AG10803 (cell line): ENCODE measurements around the gene ZBED6.
"Not testable (repeated sequence)": the region's sequence is repeated elsewhere in the genome, so short reads cannot be mapped to it uniquely, and the experiment has no call there.

Source experiments
- DNase-seq: peaks from one replicate; pipeline ENCODE4 v3.0.0; 2010; ENCODE audit warnings: low read depth
- H3K4me3 ChIP-seq: 2 replicates; pipeline ENCODE4 v1.5.1; 2011; ENCODE audit warnings: mild to moderate bottlenecking, low read length, control low read depth
- TF ChIP-seq, protein P1 (sequence below): conservative IDR thresholded peaks from 2 replicates; pipeline ENCODE4 v1.5.1; 2011; ENCODE audit warnings: mild to moderate bottlenecking, low read length, control low read depth, inconsistent platforms

The ZBED6 gene, protein sequence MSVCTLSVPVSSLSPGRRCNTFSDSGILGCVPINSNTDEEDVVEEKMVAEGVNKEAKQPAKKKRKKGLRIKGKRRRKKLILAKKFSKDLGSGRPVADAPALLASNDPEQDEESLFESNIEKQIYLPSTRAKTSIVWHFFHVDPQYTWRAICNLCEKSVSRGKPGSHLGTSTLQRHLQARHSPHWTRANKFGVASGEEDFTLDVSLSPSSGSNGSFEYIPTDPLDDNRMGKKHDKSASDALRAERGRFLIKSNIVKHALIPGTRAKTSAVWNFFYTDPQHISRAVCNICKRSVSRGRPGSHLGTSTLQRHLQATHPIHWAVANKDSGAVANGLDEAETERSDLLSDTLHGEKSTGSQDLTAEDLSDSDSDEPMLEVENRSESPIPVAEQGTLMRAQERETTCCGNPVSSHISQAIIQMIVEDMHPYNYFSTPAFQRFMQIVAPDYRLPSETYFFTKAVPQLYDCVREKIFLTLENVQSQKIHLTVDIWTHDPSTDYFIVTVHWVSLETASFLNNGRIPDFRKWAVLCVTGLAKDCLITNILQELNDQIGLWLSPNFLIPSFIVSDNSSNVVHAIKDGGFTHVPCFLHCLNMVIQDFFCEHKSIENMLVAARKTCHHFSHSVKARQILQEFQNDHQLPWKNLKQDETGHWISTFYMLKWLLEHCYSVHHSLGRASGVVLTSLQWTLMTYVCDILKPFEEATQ (N-terminal part only)

DNA sequence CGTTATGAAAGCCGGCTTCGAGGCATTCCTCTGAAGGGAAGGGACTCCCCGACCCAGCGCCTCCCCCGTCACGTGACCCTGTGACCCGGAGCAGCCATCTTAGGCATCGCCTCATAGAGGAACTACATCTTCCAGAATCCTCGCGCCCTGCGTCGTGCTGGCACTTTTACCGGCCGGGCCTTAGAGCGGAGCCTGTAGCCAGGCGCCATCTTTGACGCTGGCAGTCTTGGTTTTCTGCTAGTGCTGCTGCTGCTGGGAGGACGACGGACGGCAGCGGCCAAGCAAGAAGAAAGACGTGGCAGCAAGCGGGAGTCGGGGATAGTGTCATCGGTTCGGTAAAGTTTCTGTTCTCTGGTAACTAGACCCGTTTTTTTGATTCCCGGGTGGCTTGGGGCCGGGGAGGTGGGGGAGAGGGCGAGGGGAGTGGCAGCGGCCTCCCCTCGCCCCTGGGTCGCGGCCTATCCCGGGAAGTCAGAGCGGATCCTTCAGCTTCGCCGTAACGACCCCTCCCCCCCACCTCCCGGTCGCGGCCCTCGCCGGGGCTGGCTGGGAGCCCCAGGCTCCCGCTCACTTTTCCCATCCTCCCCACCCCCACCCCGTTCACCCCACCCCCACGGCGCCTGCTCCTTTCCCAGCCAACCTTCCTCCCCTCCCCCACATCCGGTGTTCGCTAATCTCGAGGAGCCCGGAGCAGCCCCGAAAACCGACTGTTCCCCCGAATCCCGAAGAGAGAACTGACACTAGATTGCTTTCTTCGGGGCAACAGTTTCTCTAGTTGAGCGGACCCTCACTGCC lies at the start of gene ZBED6, which contains the start of gene ZC3H11A:
Gene ZBED6, plus strand, starts transcription at position 183 of the 795 bp plus-strand sequence. CDS start 1,900 bp downstream, outside the sequence.
Gene ZC3H11A, plus strand, starts transcription at position 183 of the 795 bp plus-strand sequence. CDS start 21,448 bp downstream, outside the sequence.
- TF ChIP-seq, protein P1, sequence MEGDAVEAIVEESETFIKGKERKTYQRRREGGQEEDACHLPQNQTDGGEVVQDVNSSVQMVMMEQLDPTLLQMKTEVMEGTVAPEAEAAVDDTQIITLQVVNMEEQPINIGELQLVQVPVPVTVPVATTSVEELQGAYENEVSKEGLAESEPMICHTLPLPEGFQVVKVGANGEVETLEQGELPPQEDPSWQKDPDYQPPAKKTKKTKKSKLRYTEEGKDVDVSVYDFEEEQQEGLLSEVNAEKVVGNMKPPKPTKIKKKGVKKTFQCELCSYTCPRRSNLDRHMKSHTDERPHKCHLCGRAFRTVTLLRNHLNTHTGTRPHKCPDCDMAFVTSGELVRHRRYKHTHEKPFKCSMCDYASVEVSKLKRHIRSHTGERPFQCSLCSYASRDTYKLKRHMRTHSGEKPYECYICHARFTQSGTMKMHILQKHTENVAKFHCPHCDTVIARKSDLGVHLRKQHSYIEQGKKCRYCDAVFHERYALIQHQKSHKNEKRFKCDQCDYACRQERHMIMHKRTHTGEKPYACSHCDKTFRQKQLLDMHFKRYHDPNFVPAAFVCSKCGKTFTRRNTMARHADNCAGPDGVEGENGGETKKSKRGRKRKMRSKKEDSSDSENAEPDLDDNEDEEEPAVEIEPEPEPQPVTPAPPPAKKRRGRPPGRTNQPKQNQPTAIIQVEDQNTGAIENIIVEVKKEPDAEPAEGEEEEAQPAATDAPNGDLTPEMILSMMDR: no peak
- H3K4me3 ChIP-seq: peak within 1 kb of the TSS; percentile 89
- peak; percentile 99 for DNase-seq

DNA sequence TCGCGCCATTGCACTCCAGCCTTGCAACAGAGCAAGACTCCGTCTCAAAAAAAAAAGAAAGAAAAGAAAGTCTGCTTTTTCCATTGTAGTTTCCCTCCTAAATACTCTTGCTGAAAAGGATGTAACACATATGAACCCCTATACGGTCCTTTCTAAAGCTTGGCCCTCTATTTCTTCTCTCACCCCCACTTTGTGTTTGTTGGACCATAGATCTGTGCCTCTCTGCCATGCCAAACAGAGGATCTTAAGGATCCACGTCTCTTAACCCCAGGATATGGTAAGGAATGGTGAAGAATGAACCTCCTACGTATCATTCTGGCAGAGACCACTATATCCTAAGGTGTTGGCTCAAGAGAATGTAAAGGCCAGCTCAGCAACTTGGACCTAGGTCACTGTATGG lies 49.1 kb upstream of the ZBED6 start:
- H3K4me3 ChIP-seq: no peak overlapping the region
- DNase-seq: no peak
- TF ChIP-seq, protein P1: no peak

DNA sequence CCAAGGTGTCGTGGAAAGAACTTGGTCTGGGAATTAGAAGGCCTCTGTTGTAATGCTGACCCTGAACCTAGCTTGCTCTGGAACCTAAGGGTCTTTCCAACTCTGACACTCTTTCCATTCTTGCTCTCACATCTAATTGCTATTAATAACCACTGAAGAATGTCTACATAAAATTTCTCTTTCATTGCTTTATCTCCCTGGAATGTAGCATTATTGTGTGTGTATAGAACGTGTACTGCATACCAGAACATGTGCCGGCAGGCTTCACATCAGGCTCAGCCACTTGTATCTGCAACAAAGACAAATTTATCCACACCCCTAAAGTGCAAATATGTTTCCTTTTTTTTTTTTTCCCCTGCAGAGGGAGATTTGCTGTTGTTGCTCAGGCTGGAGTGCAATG lies 44.4 kb upstream of the ZBED6 start:
- DNase-seq: peak; percentile 74
- TF ChIP-seq, protein P1: no peak
- no peak overlapping the region for H3K4me3 ChIP-seq

DNA sequence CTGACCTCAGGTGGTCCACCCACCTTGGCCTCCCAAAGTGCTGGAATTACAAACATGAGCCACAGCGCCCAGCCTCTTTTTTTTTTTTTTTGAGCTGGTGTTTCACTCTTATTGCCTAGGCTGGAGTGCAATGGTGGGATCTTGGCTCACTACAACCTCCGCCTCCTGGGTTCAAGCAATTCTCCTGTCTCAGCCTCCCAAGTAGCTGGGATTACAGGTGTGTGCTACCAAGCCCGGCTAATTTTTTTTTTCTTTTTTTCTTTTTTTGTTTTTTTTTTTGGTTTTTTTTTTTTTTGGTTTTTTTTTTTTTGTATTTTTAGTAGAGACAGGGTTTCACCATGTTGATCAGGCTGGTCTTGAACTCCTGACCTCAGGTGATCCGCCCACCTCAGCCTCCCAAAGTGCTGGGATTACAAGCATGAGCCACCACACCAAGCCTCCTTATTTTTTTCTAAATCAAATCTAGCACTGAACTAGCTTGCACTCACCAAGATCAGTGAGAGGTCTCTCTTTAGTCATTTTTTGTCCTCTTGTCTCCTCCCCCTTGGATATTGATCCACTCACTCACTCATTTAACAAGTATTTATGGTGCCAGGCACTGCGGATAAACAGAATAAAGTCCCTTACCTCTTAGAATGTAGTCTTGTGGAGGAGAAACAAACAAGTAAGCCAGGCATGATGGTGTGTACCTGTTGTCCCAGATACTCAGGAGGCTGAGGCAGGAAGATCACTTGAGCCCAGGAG lies 43.6 kb upstream of the ZBED6 start:
- DNase-seq, H3K4me3 ChIP-seq: not testable (repeated sequence)

DNA sequence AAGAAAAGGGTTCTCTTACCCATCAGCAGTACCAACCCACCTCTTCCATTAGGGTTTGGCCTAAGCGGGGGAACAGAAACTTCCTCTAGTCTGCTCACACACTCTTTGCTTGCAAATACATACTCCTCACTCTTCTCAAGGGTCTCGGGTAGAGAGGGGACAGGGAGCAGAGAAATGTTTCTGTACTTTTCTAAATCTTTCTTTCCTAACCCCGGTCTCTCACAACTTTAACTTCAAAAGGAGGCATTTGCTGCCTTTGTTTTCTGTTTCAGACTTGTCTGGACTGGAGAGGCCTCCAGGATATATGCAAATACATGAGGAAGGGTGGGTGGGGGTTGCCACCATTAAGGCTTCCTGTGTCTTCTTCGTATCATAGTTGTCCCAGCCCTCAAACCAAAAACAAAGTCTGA lies 41.0 kb upstream of the ZBED6 start:
- TF ChIP-seq, protein P1: no peak
- H3K4me3 ChIP-seq: no peak overlapping the region
- no peak for DNase-seq

DNA sequence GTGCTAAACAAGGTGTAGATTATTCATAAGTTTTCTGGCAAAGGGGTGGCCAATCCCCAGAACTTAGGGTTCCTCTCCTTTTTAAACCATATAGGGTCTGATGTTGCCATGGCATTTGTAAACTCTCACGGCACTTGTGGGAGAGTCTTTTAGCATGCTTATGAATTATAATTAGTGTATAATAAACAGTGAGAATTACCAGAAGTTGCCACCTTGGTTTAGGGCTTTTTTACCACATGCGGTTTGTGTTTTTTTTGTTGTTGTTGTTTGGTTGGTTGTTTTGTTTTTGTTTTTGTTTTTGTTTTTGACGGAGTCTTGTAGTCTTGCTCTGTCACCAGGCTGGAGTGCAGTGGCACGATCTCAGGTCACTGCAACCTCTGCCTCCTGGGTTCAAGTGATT lies 39.4 kb upstream of the ZBED6 start:
- DNase-seq: no peak
- no peak overlapping the region for H3K4me3 ChIP-seq
- TF ChIP-seq, protein P1: no peak

DNA sequence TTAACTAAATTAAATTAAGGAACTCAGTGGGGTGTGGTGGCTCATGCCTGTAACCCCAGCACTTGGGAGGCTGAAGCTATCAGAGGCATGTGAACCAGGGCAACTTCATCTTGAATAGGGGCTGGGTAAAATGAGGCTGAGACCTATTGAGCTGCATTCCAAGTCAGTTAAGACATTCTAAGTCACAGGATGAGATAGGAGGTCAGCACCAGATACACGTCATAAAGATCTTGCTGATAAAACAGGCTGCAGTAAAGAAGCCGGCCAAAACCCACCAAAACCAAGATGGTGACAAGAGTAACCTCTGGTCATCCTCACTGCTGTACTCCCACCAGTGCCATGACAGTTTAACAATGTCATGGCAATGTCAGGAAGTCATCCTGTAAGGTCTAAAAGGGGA lies 36.7 kb upstream of the ZBED6 start:
- not testable (repeated sequence) for DNase-seq, H3K4me3 ChIP-seq
